HepG2 (cell line): ENCODE data around the gene LYZL2. TPM values are rescaled to one million over a fixed set of nuclear protein-coding genes. Genes with fewer than 3 reads are reported as not detected.
A peak's percentile ranks its signal among the peaks of the same experiment; 100 is the strongest.
"Not testable (repeated sequence)": the region's sequence is repeated elsewhere in the genome, so short reads cannot be mapped to it uniquely, and the experiment has no call there.

ENCODE experiments used
- ATAC-seq: fragments of 200-7000 bp; cut with Tn5 transposase; 3 replicates; pipeline ENCODE4 v1.9.1; 2020; ENCODE audit warnings: mild to moderate bottlenecking, moderate library complexity
- BruUV-seq: library from RNA; stranded (reverse); fragments of 400-500 nt; replicated peaks from 2 replicates; lab custom pipeline; 2021; lab: Mats Ljungman, UMichigan
- CTCF ChIA-PET: fragments of 300-600 bp; formaldehyde crosslinking; extraction: SDS; loops from one replicate; lab custom pipeline; 2021; ENCODE audit warnings: low total read pairs, inconsistent platforms, low intra/inter-chr PET ratio; lab: Yijun Ruan, JAX
- POLR2A ChIA-PET: fragments of 350-600 bp; sonication (Branson Sonifier 250); formaldehyde crosslinking; loops from one replicate; lab custom pipeline; 2020; ENCODE audit warnings: antibody characterized with exemption, inconsistent platforms; lab: Yijun Ruan, JAX
- DNase-seq: peaks from one replicate; pipeline ENCODE4 v3.0.0-alpha.2; 2015; ENCODE audit warnings: low spot score
- FAIRE-seq: peaks from 3 replicates; lab custom pipeline; 2011; peaks lifted over from hg19 to GRCh38; lab: Jason Lieb, UNC
- H2AFZ ChIP-seq: one replicate; pipeline ENCODE4 v1.6.1; 2011; ENCODE audit warnings: low read length, inconsistent platforms
- H3K27ac ChIP-seq: fragments of 300-600 bp; 3 replicates; pipeline ENCODE4 v1.8.0; 2011; ENCODE audit warnings: mixed run types, mild to moderate bottlenecking, mixed read lengths, low read length, inconsistent platforms; ENCODE audit not compliant: insufficient read depth; ENCODE audit errors: extremely low read length
- H3K27me3 ChIP-seq, 2 experiments: fragments of 200-600 bp in 1 of 2; 2 replicates in 1 of 2; 3 replicates in 1 of 2; pipeline versions ENCODE4 v1.6.0 to v1.8.0; 2011; ENCODE audit warnings: low read length in 2 of 2, mild to moderate bottlenecking in 2 of 2, moderate library complexity in 2 of 2, inconsistent platforms in 1 of 2; ENCODE audit not compliant: insufficient read depth in 2 of 2, control insufficient read depth in 1 of 2
- H3K36me3 ChIP-seq, 2 experiments: fragments of 200-600 bp in 1 of 2; replicated peaks in 1 of 2; 2 replicates in 1 of 2; 3 replicates in 1 of 2; pipeline versions ENCODE4 v1.5.1 to v1.8.0; 2011; ENCODE audit warnings: low read length in 2 of 2, inconsistent platforms in 1 of 2; ENCODE audit not compliant: insufficient read depth in 2 of 2, control insufficient read depth in 1 of 2
- H3K4me1 ChIP-seq: 2 replicates; pipeline ENCODE4 v1.5.1; 2012; ENCODE audit warnings: low read length, inconsistent platforms; ENCODE audit not compliant: insufficient read depth
- H3K4me2 ChIP-seq: 2 replicates; pipeline ENCODE4 v1.6.0; 2011; ENCODE audit warnings: low read depth, low read length, inconsistent platforms
- H3K4me3 ChIP-seq, 3 experiments: fragments of 200-600 bp in 1 of 3; sonication (generic), shearing (Covaris generic) in 1 of 3; replicated peaks in 1 of 3; 2 replicates each; pipeline ENCODE4 v1.5.1; 2011 to 2016; ENCODE audit warnings: low read length in 3 of 3, inconsistent platforms in 2 of 3, low read depth in 2 of 3, mild to moderate bottlenecking in 2 of 3, control low read depth in 1 of 3, mixed read lengths in 1 of 3; ENCODE audit not compliant: insufficient read depth in 1 of 3
- H3K79me2 ChIP-seq: one replicate; pipeline ENCODE4 v1.6.1; 2011; ENCODE audit warnings: low read length, inconsistent platforms; ENCODE audit not compliant: insufficient read depth
- H3K9ac ChIP-seq: 2 replicates; pipeline ENCODE4 v1.6.0; 2011; ENCODE audit warnings: mild to moderate bottlenecking, low read depth, low read length, inconsistent platforms; ENCODE audit not compliant: insufficient read depth
- H3K9me3 ChIP-seq: 2 replicates; pipeline ENCODE4 v1.5.1; 2012; ENCODE audit warnings: mild to moderate bottlenecking, low read length
- H4K20me1 ChIP-seq: 2 replicates; pipeline ENCODE4 v1.6.0; 2011; ENCODE audit warnings: inconsistent platforms, mild to moderate bottlenecking, low read length, moderate library complexity; ENCODE audit not compliant: insufficient read depth
- POLR2G ChIP-seq: fragments of 200-400 bp; formaldehyde crosslinking; IDR thresholded peaks from 2 replicates; pipeline ENCODE4 v1.6.1; 2018; ENCODE audit warnings: mild to moderate bottlenecking, low read depth, low read length, moderate library complexity
- ZBTB38 ChIP-seq: sonication (generic); formaldehyde crosslinking; IDR thresholded peaks from 2 replicates; pipeline ENCODE4 v1.5.1; 2020; ENCODE audit warnings: mild to moderate bottlenecking, missing genetic modification reagents
- WGBS: methylation state at CpG from one replicate; pipeline ENCODE4 v1.1.6; 2017; ENCODE audit warnings: low lambda C conversion rate; 5-methylcytosine and 5-hydroxymethylcytosine counted together
- in situ Hi-C: cut with HindIII; loops from 2 replicates; pipeline ENCODE4 v1.10.0; 2017; ENCODE audit warnings: low pct_unique_long_range_greater_than_20kb; ENCODE audit not compliant: extremely low pct_ligation_motif_present
- intact Hi-C: fragments of 100-400 bp; cut with micrococcal nuclease; formaldehyde crosslinking; loops from one replicate; pipeline ENCODE4 v1.10.0; 2022; ENCODE audit not compliant: unreplicated experiment
- polyA plus RNA-seq, 8 experiments: library from polyadenylated mRNA; depleted of rRNA in 3 of 8; stranded (reverse) in 7 of 8; unstranded in 1 of 8; fragments of >200 nt; fragmentation: Illumina TruSeq in 4 of 8; extraction: Trizol in 4 of 8; gene quantifications; 2 replicates each; pipeline versions ENCODE4 v1.2.1 to v1.2.3, GENCODE V29; 2011 to 2016; ENCODE audit warnings: low read depth in 4 of 8, missing spikeins in 1 of 8, mixed read lengths in 1 of 8; ENCODE audit not compliant: insufficient read depth in 1 of 8
- total RNA-seq, 5 experiments: library from RNA; depleted of rRNA; stranded (reverse); fragments of >200 nt; fragmentation: Illumina TruSeq; extraction: Trizol; gene quantifications; 2 replicates each; pipeline ENCODE4 v1.2.3, GENCODE V29; 2016; ENCODE audit warnings: low read depth in 1 of 5
- TF ChIP-seq, protein P1 (sequence below): sonication (generic); formaldehyde crosslinking; IDR thresholded peaks from 2 replicates; pipeline ENCODE4 v1.5.1; 2020; ENCODE audit warnings: mild to moderate bottlenecking, missing genetic modification reagents, moderate library complexity

LYZL2 gene
- total and polyA plus RNA-seq, 2 of the 13 experiments (the other 11 are each of a cell fraction or from before 2014, with no cell fraction given): 0.20 to 0.63 TPM

- Histone ChIP-seq H3K4me2 (peak overlapping the region; percentile 76), H3K4me1 (peaks cover 86% of the 10 kb centered on the region), H3K27ac (peak overlapping the region; percentile 97), H3K4me3 (peak overlapping the region in 1 of 3 experiments; percentile 58; a peak in 1 of 6 replicates)
- intact Hi-C loops, H3K36me3 ChIP-seq, H3K79me2 ChIP-seq, H3K27me3 ChIP-seq, CTCF ChIA-PET, BruUV-seq, H3K9me3 ChIP-seq, H4K20me1 ChIP-seq, POLR2A ChIA-PET, H3K9ac ChIP-seq, in situ Hi-C loops, DNase-seq, FAIRE-seq, ATAC-seq, H2AFZ ChIP-seq: not testable (repeated sequence)
- WGBS: 78% methylated on average over 8 of the region's 8 CpGs
- TF ChIP-seq POLR2G: peak; percentile 54; the same call in 1 of the 2 replicates
- TF ChIP-seq, protein P1, sequence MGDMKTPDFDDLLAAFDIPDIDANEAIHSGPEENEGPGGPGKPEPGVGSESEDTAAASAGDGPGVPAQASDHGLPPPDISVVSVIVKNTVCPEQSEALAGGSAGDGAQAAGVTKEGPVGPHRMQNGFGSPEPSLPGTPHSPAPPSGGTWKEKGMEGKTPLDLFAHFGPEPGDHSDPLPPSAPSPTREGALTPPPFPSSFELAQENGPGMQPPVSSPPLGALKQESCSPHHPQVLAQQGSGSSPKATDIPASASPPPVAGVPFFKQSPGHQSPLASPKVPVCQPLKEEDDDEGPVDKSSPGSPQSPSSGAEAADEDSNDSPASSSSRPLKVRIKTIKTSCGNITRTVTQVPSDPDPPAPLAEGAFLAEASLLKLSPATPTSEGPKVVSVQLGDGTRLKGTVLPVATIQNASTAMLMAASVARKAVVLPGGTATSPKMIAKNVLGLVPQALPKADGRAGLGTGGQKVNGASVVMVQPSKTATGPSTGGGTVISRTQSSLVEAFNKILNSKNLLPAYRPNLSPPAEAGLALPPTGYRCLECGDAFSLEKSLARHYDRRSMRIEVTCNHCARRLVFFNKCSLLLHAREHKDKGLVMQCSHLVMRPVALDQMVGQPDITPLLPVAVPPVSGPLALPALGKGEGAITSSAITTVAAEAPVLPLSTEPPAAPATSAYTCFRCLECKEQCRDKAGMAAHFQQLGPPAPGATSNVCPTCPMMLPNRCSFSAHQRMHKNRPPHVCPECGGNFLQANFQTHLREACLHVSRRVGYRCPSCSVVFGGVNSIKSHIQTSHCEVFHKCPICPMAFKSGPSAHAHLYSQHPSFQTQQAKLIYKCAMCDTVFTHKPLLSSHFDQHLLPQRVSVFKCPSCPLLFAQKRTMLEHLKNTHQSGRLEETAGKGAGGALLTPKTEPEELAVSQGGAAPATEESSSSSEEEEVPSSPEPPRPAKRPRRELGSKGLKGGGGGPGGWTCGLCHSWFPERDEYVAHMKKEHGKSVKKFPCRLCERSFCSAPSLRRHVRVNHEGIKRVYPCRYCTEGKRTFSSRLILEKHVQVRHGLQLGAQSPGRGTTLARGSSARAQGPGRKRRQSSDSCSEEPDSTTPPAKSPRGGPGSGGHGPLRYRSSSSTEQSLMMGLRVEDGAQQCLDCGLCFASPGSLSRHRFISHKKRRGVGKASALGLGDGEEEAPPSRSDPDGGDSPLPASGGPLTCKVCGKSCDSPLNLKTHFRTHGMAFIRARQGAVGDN (CRISPR knock-in tag): peak; percentile 31; the same call in 1 of the 2 replicates
- peak; percentile 24; the same call in 1 of the 2 replicates for TF ChIP-seq ZBTB38 (CRISPR knock-in tag)
Measured at GRCh38 chr10:30611041-30611440, 18.5 kb downstream of the LYZL2 start.
